GM23248 (cell line): ENCODE data around the gene CLEC18C. TPM values are rescaled to one million over a fixed set of nuclear protein-coding genes. Genes with fewer than 3 reads are reported as not detected.
"Not testable (repeated sequence)": the region's sequence is repeated elsewhere in the genome, so short reads cannot be mapped to it uniquely, and the experiment has no call there.

ENCODE experiments used
- DNase-seq: peaks from one replicate; pipeline ENCODE4 v3.0.0-alpha.2; 2015
- H2AFZ ChIP-seq: fragments of 200-600 bp; sonication (generic); 2 replicates; pipeline ENCODE4 v1.6.1; 2016; ENCODE audit warnings: antibody characterized with exemption
- H3F3A ChIP-seq: fragments of 200-600 bp; sonication (generic); 2 replicates; pipeline ENCODE4 v1.6.1; 2016; ENCODE audit warnings: mild to moderate bottlenecking, antibody characterized with exemption, mixed run types; ENCODE audit not compliant: insufficient read depth
- H3K27ac ChIP-seq: fragments of 200-600 bp; sonication (generic); 2 replicates; pipeline ENCODE4 v1.5.1; 2016; ENCODE audit warnings: mild to moderate bottlenecking
- H3K27me3 ChIP-seq: fragments of 200-600 bp; sonication (generic); replicated peaks from 2 replicates; pipeline ENCODE4 v1.6.1; 2016; ENCODE audit warnings: mild to moderate bottlenecking; ENCODE audit not compliant: insufficient read depth
- H3K36me3 ChIP-seq: fragments of 200-600 bp; sonication (generic); 2 replicates; pipeline ENCODE4 v1.6.1; 2016; ENCODE audit warnings: low read depth, mild to moderate bottlenecking
- H3K4me1 ChIP-seq: fragments of 200-600 bp; sonication (generic); 2 replicates; pipeline ENCODE4 v1.6.1; 2016; ENCODE audit warnings: mild to moderate bottlenecking; ENCODE audit not compliant: insufficient read depth
- H3K4me2 ChIP-seq: fragments of 200-600 bp; sonication (generic); one replicate; pipeline ENCODE4 v1.6.1; 2016; ENCODE audit warnings: mild to moderate bottlenecking; ENCODE audit not compliant: unreplicated experiment
- H3K4me3 ChIP-seq: fragments of 200-600 bp; sonication (generic); 2 replicates; pipeline ENCODE4 v1.5.1; 2016; ENCODE audit warnings: mild to moderate bottlenecking
- H3K79me2 ChIP-seq: fragments of 200-600 bp; sonication (generic); 2 replicates; pipeline ENCODE4 v1.6.1; 2016; ENCODE audit warnings: mild to moderate bottlenecking; ENCODE audit not compliant: insufficient read depth
- H3K9ac ChIP-seq: fragments of 200-600 bp; sonication (generic); 2 replicates; pipeline ENCODE4 v1.6.1; 2016; ENCODE audit warnings: mild to moderate bottlenecking
- H3K9me2 ChIP-seq: fragments of 200-600 bp; sonication (generic); 2 replicates; pipeline ENCODE4 v1.6.1; 2016; ENCODE audit warnings: mixed run types, mild to moderate bottlenecking, moderate library complexity; ENCODE audit not compliant: insufficient read depth
- H3K9me3 ChIP-seq: fragments of 200-600 bp; sonication (generic); one replicate; pipeline ENCODE4 v1.6.1; 2017; ENCODE audit warnings: low read depth
- H4K20me1 ChIP-seq: fragments of 200-600 bp; sonication (generic); 2 replicates; pipeline ENCODE4 v1.6.0; 2016; ENCODE audit not compliant: insufficient read depth
- EZH2 ChIP-seq: fragments of 200-600 bp; sonication (generic); IDR thresholded peaks from 2 replicates; pipeline ENCODE4 v1.6.1; 2018; ENCODE audit warnings: antibody characterized with exemption, mild to moderate bottlenecking; ENCODE audit not compliant: insufficient read depth, poor library complexity, severe bottlenecking
- EZH2phosphoT487 ChIP-seq: fragments of 200-600 bp; sonication (generic); IDR thresholded peaks from 2 replicates; pipeline ENCODE4 v1.6.1; 2018; ENCODE audit warnings: antibody characterized with exemption, moderate library complexity, mild to moderate bottlenecking, low read depth; ENCODE audit not compliant: insufficient read depth
- WGBS, 2 experiments: methylation state at CpG; one replicate each; pipeline ENCODE4 v1.1.6; 2015 to 2017; ENCODE audit warnings: low lambda C conversion rate in 2 of 2, low coverage in 1 of 2; ENCODE audit errors: missing lambda C conversion rate in 2 of 2; 5-methylcytosine and 5-hydroxymethylcytosine counted together
- in situ Hi-C: fragments of 300-500 bp; cut with MboI; formaldehyde crosslinking; loops from 2 replicates; pipeline ENCODE4 v1.15.0; 2020
- polyA plus RNA-seq: library from polyadenylated mRNA; unstranded; fragments of >200 nt; fragmentation: Nextera tagmentation; extraction: Ambion mirVana; gene quantifications from 2 replicates; pipeline ENCODE4 v1.2.1, GENCODE V29; 2016
- total RNA-seq: library from RNA; depleted of rRNA; stranded (reverse); fragments of >200 nt; shearing (Covaris generic); gene quantifications from 2 replicates; pipeline ENCODE4 v1.2.3, GENCODE V29; 2014

Gene CLEC18C
- total and polyA plus RNA-seq, 2 experiments from 2014 or later, result 0.43 TPM; not detected in 1

- no peaks in the 10 kb centered on the region for H3K27me3 ChIP-seq
- no peak overlapping the region for H2AFZ ChIP-seq
- H3K4me2 ChIP-seq, result no peak overlapping the region
- WGBS, 2 experiments, result 88 to 91% methylated on average over 17 of the region's 17 CpGs
- in situ Hi-C loops, result no loop called here
- H3K9ac ChIP-seq, result no peak overlapping the region
- H3K36me3 ChIP-seq, result peaks cover 56% of the 10 kb centered on the region; the same call in 1 of the 2 replicates
- H3F3A ChIP-seq, result no peaks in the 10 kb centered on the region
- TF ChIP-seq EZH2 (no peak), EZH2phosphoT487 (no peak)
- no peaks in the 10 kb centered on the region for H3K79me2 ChIP-seq
- H3K4me3 ChIP-seq, result no peak overlapping the region
- no peaks in the 10 kb centered on the region for H4K20me1 ChIP-seq
- H3K9me3 ChIP-seq, result no peaks in the 10 kb centered on the region
- no peaks in the 10 kb centered on the region for H3K9me2 ChIP-seq
- H3K4me1 ChIP-seq, result no peaks in the 10 kb centered on the region
- H3K27ac ChIP-seq, result no peak overlapping the region
- DNase-seq, result no peak
Measured at GRCh38 chr16:70151941-70152509, 21.6 kb upstream of the CLEC18C start.

GRCh38 chr16:70152578-70153302 lies 20.8 kb upstream of the CLEC18C start:
- no peak for DNase-seq
- Histone ChIP-seq H3K4me2 (no peak overlapping the region), H3K36me3 (peaks cover 59% of the 10 kb centered on the region; the same call in 1 of the 2 replicates), H3K4me1 (no peaks in the 10 kb centered on the region), H3K9me2 (no peaks in the 10 kb centered on the region), H3K9ac (no peak overlapping the region), H3K4me3 (no peak overlapping the region), H3K27me3 (no peaks in the 10 kb centered on the region), H4K20me1 (no peaks in the 10 kb centered on the region), H2AFZ (no peak overlapping the region), H3K9me3 (no peaks in the 10 kb centered on the region), H3K27ac (no peak overlapping the region), H3K79me2 (no peaks in the 10 kb centered on the region), H3F3A (no peaks in the 10 kb centered on the region)
- TF ChIP-seq EZH2phosphoT487, result no peak
- no peak for TF ChIP-seq EZH2
- in situ Hi-C loops, result no loop called here
- WGBS, 2 experiments, result 93 to 96% methylated on average over 13 of the region's 13 CpGs

GRCh38 chr16:70154736-70155135 lies 18.9 kb upstream of the CLEC18C start:
- H4K20me1 ChIP-seq, H3K9me2 ChIP-seq, H3K79me2 ChIP-seq, H3K27ac ChIP-seq, H3K9me3 ChIP-seq, H3K4me3 ChIP-seq, in situ Hi-C loops, H3K4me2 ChIP-seq, DNase-seq, H3K9ac ChIP-seq, H3K4me1 ChIP-seq, H3F3A ChIP-seq, H3K27me3 ChIP-seq, H2AFZ ChIP-seq: not testable (repeated sequence)
- H3K36me3 ChIP-seq, result peaks cover 49% of the 10 kb centered on the region; the same call in 1 of the 2 replicates
- 88% methylated on average over 10 of the region's 10 CpGs for WGBS, 2 experiments

GRCh38 chr16:70156207-70156978 lies 17.2 kb upstream of the CLEC18C start:
- Histone ChIP-seq H3K4me2 (no peak overlapping the region), H3K27me3 (no peaks in the 10 kb centered on the region), H3K36me3 (peaks cover 50% of the 10 kb centered on the region), H3K9ac (no peak overlapping the region), H3K4me3 (no peak overlapping the region), H3K9me2 (no peaks in the 10 kb centered on the region), H3F3A (peaks cover 10% of the 10 kb centered on the region), H2AFZ (no peak overlapping the region), H3K4me1 (no peaks in the 10 kb centered on the region), H3K27ac (no peak overlapping the region), H3K9me3 (no peaks in the 10 kb centered on the region), H4K20me1 (no peaks in the 10 kb centered on the region), H3K79me2 (no peaks in the 10 kb centered on the region)
- no peak for DNase-seq
- TF ChIP-seq EZH2 (no peak), EZH2phosphoT487 (no peak)
- in situ Hi-C loops, result no loop called here
- 91 to 93% methylated on average over 29 of the region's 29 CpGs for WGBS, 2 experiments
